ENCODE measurements around the gene RAVER1. TPM values are rescaled to one million over a fixed set of nuclear protein-coding genes. Genes with fewer than 3 reads are reported as not detected.

Gene RAVER1
- total and polyA plus RNA-seq, 9 of the 15 experiments (the other 6 are each of a cell fraction or from before 2014, with no cell fraction given) = 0.06 to 113 (median 7.0) TPM

DNA sequence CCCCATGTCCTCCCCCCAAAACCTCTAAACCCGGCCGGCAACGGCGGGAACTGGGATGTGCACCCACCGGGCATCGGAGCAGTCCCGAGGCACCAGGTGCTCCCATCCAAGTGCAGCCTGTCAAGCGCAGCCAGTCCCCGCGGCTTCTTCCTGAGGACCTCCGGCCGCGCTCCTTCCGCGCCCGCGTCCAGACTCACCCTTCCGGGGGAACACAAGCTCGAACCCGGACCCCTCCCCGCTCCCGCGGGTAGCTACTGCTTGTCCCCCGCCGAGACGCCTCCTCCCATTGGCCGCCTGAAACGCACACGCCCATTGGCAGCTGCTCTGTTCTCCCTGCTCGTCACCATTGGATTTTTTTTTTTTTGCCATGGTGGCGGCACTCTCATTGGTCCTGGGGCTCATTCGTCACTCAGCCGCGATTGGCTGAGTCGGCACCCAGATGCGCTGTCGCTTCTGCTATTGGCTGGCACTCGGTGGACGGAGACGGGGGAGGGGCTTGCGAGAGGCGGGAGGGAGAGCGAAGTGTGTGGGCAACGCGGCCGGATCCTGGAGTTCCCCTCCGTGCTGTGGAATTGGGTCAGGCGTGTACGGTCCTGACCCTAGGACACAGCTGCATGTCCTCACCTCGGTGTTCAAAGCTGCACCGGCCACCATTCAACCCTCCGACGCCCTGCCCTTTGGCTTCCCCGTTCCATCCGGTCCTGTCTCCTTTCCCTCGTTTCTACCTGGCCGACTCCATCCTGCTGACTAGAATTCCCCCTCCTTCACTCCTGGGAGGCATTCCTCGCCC lies 47.2 kb upstream of the RAVER1 start, which contains the start of gene TYK2 (continued):
- TF ChIP-seq, protein P1, sequence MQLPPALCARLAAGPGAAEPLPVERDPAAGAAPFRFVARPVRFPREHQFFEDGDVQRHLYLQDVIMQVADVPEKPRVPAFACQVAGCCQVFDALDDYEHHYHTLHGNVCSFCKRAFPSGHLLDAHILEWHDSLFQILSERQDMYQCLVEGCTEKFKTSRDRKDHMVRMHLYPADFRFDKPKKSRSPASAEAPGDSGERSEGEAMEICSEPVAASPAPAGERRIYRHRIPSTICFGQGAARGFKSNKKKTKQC (CRISPR knock-in tag; IDR thresholded peaks at IDR 0.05) = no peak; the same call in none of the 2 replicates
- no peak for TF ChIP-seq SAFB2 (IDR thresholded peaks at IDR 0.05; ENCODE audit: borderline replicate concordance, low read depth, low read length, severe bottlenecking)
- no peak for TF ChIP-seq ESRRB (CRISPR knock-in tag; IDR thresholded peaks at IDR 0.05; ENCODE audit: borderline replicate concordance)
- TF ChIP-seq ZNF253 (CRISPR knock-in tag; conservative IDR thresholded peaks at IDR 0.05) = no peak
- TF ChIP-seq POLR3G (IDR thresholded peaks at IDR 0.05; ENCODE audit: extremely low read depth, insufficient read length, insufficient replicate concordance) = no peak
- TF ChIP-seq ILK (tag; IDR thresholded peaks at IDR 0.05; ENCODE audit: borderline replicate concordance, low read depth) = no peak
- no peak for TF ChIP-seq ZNF707 (CRISPR knock-in tag; conservative IDR thresholded peaks at IDR 0.05)
- no peak for TF ChIP-seq CSDE1 (IDR thresholded peaks at IDR 0.05)
- TF ChIP-seq NELFE (IDR thresholded peaks at IDR 0.05; ENCODE audit: insufficient read depth, insufficient read length) = no peak
- TF ChIP-seq ZNF347 (CRISPR knock-in tag; IDR thresholded peaks at IDR 0.05; ENCODE audit: low read depth) = no peak
- TF ChIP-seq MCM2 (IDR thresholded peaks at IDR 0.05; ENCODE audit: low read depth) = no peak
- 0 out of 2 replicates have a peak, but pooled peaks have one; percentile 24 for TF ChIP-seq ZNF830 (CRISPR knock-in tag; IDR thresholded peaks at IDR 0.05)
- TF ChIP-seq MTA2 (IDR thresholded peaks at IDR 0.05; ENCODE audit: low read depth) = no peak
- TF ChIP-seq, protein P2, sequence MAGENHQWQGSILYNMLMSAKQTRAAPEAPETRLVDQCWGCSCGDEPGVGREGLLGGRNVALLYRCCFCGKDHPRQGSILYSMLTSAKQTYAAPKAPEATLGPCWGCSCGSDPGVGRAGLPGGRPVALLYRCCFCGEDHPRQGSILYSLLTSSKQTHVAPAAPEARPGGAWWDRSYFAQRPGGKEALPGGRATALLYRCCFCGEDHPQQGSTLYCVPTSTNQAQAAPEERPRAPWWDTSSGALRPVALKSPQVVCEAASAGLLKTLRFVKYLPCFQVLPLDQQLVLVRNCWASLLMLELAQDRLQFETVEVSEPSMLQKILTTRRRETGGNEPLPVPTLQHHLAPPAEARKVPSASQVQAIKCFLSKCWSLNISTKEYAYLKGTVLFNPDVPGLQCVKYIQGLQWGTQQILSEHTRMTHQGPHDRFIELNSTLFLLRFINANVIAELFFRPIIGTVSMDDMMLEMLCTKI (IDR thresholded peaks at IDR 0.05; ENCODE audit: partially characterized antibody) = no peak
- TF ChIP-seq, protein P3, sequence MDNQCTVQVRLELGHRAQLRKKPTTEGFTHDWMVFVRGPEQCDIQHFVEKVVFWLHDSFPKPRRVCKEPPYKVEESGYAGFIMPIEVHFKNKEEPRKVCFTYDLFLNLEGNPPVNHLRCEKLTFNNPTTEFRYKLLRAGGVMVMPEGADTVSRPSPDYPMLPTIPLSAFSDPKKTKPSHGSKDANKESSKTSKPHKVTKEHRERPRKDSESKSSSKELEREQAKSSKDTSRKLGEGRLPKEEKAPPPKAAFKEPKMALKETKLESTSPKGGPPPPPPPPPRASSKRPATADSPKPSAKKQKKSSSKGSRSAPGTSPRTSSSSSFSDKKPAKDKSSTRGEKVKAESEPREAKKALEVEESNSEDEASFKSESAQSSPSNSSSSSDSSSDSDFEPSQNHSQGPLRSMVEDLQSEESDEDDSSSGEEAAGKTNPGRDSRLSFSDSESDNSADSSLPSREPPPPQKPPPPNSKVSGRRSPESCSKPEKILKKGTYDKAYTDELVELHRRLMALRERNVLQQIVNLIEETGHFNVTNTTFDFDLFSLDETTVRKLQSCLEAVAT (IDR thresholded peaks at IDR 0.05) = peak in 1 of 2 experiments; percentile 94; a peak in 2 of 4 replicates
- TF ChIP-seq, protein P4, sequence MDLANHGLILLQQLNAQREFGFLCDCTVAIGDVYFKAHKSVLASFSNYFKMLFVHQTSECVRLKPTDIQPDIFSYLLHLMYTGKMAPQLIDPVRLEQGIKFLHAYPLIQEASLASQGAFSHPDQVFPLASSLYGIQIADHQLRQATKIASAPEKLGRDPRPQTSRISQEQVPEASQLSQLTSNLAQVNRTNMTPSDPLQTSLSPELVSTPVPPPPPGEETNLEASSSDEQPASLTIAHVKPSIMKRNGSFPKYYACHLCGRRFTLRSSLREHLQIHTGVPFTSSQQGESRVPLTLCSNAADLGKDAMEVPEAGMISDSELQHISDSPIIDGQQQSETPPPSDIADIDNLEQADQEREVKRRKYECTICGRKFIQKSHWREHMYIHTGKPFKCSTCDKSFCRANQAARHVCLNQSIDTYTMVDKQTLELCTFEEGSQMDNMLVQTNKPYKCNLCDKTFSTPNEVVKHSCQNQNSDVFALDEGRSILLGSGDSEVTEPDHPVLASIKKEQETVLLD (IDR thresholded peaks at IDR 0.05) = peak; percentile 53; the same call in 1 of the 2 replicates
- no peak for TF ChIP-seq ZNF780A (CRISPR knock-in tag; IDR thresholded peaks at IDR 0.05)
- TF ChIP-seq ETV6 (IDR thresholded peaks at IDR 0.05; ENCODE audit: borderline replicate concordance in 1 of 2, low read depth in 2 of 2, low read length in 1 of 2) = no peak
- no peak for TF ChIP-seq ETV6 (CRISPR knock-in tag; IDR thresholded peaks at IDR 0.05; ENCODE audit: borderline replicate concordance)
- TF ChIP-seq, protein P5, sequence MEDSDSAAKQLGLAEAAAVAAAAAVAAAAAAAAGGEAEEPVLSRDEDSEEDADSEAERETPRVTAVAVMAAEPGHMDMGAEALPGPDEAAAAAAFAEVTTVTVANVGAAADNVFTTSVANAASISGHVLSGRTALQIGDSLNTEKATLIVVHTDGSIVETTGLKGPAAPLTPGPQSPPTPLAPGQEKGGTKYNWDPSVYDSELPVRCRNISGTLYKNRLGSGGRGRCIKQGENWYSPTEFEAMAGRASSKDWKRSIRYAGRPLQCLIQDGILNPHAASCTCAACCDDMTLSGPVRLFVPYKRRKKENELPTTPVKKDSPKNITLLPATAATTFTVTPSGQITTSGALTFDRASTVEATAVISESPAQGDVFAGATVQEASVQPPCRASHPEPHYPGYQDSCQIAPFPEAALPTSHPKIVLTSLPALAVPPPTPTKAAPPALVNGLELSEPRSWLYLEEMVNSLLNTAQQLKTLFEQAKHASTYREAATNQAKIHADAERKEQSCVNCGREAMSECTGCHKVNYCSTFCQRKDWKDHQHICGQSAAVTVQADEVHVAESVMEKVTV (CRISPR knock-in tag; IDR thresholded peaks at IDR 0.05) = no peak
- TF ChIP-seq TGIF2 (CRISPR knock-in tag; IDR thresholded peaks at IDR 0.05) = no peak
- TF ChIP-seq DMBX1 (CRISPR knock-in tag; IDR thresholded peaks at IDR 0.05; ENCODE audit: borderline replicate concordance) = no peak

All from K562 (cell line).